PFSK-1 (cell line): Measurements from ENCODE around the gene C2orf78.

Source experiments
- FOXP2 ChIP-seq: optimal IDR thresholded peaks from 2 replicates; pipeline ENCODE3; 2011; ENCODE audit warnings: borderline replicate concordance, control low read depth, inconsistent platforms; ENCODE audit not compliant: insufficient read depth; ENCODE audit errors: extremely low read length, extremely low read depth
- POLR2AphosphoS5 ChIP-seq: IDR thresholded peaks from 2 replicates; pipeline ENCODE4 v1.6.1; 2012; ENCODE audit warnings: low read depth, mild to moderate bottlenecking, control low read depth, low read length, moderate library complexity
- REST ChIP-seq, 2 experiments: IDR thresholded peaks; 2 replicates each; pipeline versions ENCODE4 v1.6.1 to v1.8.0; 2011 to 2012; ENCODE audit warnings: low read depth in 2 of 2, low read length in 2 of 2, control low read depth in 1 of 2, inconsistent platforms in 1 of 2, mild to moderate bottlenecking in 1 of 2, moderate library complexity in 1 of 2; ENCODE audit not compliant: insufficient read depth in 1 of 2
- SIN3A ChIP-seq: IDR thresholded peaks from 2 replicates; pipeline ENCODE4 v1.6.1; 2012; ENCODE audit warnings: mild to moderate bottlenecking, low read length, moderate library complexity, borderline replicate concordance; ENCODE audit not compliant: insufficient read depth
- TAF1 ChIP-seq: IDR thresholded peaks from 2 replicates; pipeline ENCODE4 v1.6.1; 2012; ENCODE audit warnings: low read length, control low read depth, borderline replicate concordance; ENCODE audit not compliant: insufficient read depth

Gene C2orf78

GRCh38 chr2:73825408-73825807 lies 41.4 kb downstream of the C2orf78 start:
- no peak for TF ChIP-seq REST (IDR thresholded peaks at IDR 0.05; ENCODE audit: insufficient read depth in 1 of 2, low read depth in 2 of 2, low read length in 2 of 2)
- no peak for TF ChIP-seq SIN3A
- TF ChIP-seq FOXP2: no peak
- TF ChIP-seq POLR2AphosphoS5: no peak
- no peak for TF ChIP-seq TAF1

GRCh38 chr2:73827018-73827417 lies 43.0 kb downstream of the C2orf78 start:
- TF ChIP-seq REST (IDR thresholded peaks at IDR 0.05; ENCODE audit: insufficient read depth in 1 of 2, low read depth in 2 of 2, low read length in 2 of 2) (no peak), SIN3A (no peak), TAF1 (no peak), FOXP2 (no peak), POLR2AphosphoS5 (no peak)

- no peak for TF ChIP-seq SIN3A
- no peak for TF ChIP-seq FOXP2
- no peak for TF ChIP-seq REST (IDR thresholded peaks at IDR 0.05; ENCODE audit: insufficient read depth in 1 of 2, low read depth in 2 of 2, low read length in 2 of 2)
- no peak for TF ChIP-seq TAF1
- TF ChIP-seq POLR2AphosphoS5: no peak
These were observed 43.8 kb downstream of the C2orf78 start for GRCh38 chr2:73827660-73828388.

GRCh38 chr2:73828389-73828817 lies 44.4 kb downstream of the C2orf78 start:
- TF ChIP-seq TAF1 (no peak), SIN3A (no peak), POLR2AphosphoS5 (no peak), REST (IDR thresholded peaks at IDR 0.05; ENCODE audit: insufficient read depth in 1 of 2, low read depth in 2 of 2, low read length in 2 of 2) (no peak), FOXP2 (no peak)
